H9 (cell line): Measurements from ENCODE around the gene SPHK1. TPM values are rescaled to one million over a fixed set of nuclear protein-coding genes. Genes with fewer than 3 reads are reported as not detected.

Experiments
- DNase-seq: peaks from one replicate; pipeline ENCODE4 v3.0.0-alpha.2; 2017
- H2AFZ ChIP-seq: one replicate; pipeline ENCODE4 v1.6.1; 2013; ENCODE audit warnings: mild to moderate bottlenecking, low read length, control low read depth, moderate library complexity
- H2AK5ac ChIP-seq: 2 replicates; pipeline ENCODE4 v1.6.1; 2013; ENCODE audit warnings: low read length, control low read depth, mixed read lengths; ENCODE audit not compliant: insufficient read length
- H2BK120ac ChIP-seq: one replicate; pipeline ENCODE4 v1.6.1; 2013; ENCODE audit warnings: low read depth, mild to moderate bottlenecking, low read length, control low read depth, inconsistent platforms; ENCODE audit not compliant: poor library complexity, severe bottlenecking
- H2BK12ac ChIP-seq: 2 replicates; pipeline ENCODE4 v1.6.1; 2013; ENCODE audit warnings: low read length, control low read depth, mixed read lengths, low read depth; ENCODE audit not compliant: insufficient read length
- H2BK15ac ChIP-seq: 2 replicates; pipeline ENCODE4 v1.6.1; 2013; ENCODE audit warnings: low read depth, low read length, control low read depth
- H2BK20ac ChIP-seq: one replicate; pipeline ENCODE4 v1.6.1; 2013; ENCODE audit warnings: low read depth, mild to moderate bottlenecking, low read length, control low read depth, inconsistent platforms; ENCODE audit not compliant: poor library complexity, severe bottlenecking
- H2BK5ac ChIP-seq: 2 replicates; pipeline ENCODE4 v1.6.1; 2013; ENCODE audit warnings: low read length, control low read depth, mixed read lengths; ENCODE audit not compliant: insufficient read length
- H3K14ac ChIP-seq: 2 replicates; pipeline ENCODE4 v1.6.1; 2013; ENCODE audit warnings: low read length, control low read depth; ENCODE audit not compliant: insufficient read depth
- H3K18ac ChIP-seq: 2 replicates; pipeline ENCODE4 v1.6.1; 2013; ENCODE audit warnings: low read depth, mild to moderate bottlenecking, mixed read lengths, low read length, control low read depth; ENCODE audit not compliant: insufficient read length
- H3K23ac ChIP-seq: 2 replicates; pipeline ENCODE4 v1.6.1; 2013; ENCODE audit warnings: low read length, control low read depth, mixed read lengths, low read depth; ENCODE audit not compliant: insufficient read length
- H3K23me2 ChIP-seq: 2 replicates; pipeline ENCODE4 v1.6.1; 2013; ENCODE audit warnings: low read depth, mild to moderate bottlenecking, mixed read lengths, low read length, control low read depth; ENCODE audit not compliant: insufficient read length, poor library complexity, severe bottlenecking
- H3K27ac ChIP-seq: 2 replicates; pipeline ENCODE4 v1.5.1; 2013; ENCODE audit warnings: low read length, control low read depth, mixed read lengths, low read depth; ENCODE audit not compliant: insufficient read length
- H3K27me3 ChIP-seq: 2 replicates; pipeline ENCODE4 v1.6.1; 2013; ENCODE audit warnings: low read length, control low read depth, inconsistent platforms; ENCODE audit not compliant: insufficient read depth
- H3K4ac ChIP-seq: 2 replicates; pipeline ENCODE4 v1.6.1; 2013; ENCODE audit warnings: low read depth, mild to moderate bottlenecking, control low read depth, inconsistent platforms, low read length, moderate library complexity
- H3K4me1 ChIP-seq: 2 replicates; pipeline ENCODE4 v1.6.1; 2013; ENCODE audit warnings: low read length, control low read depth, inconsistent platforms; ENCODE audit not compliant: insufficient read depth
- H3K4me2 ChIP-seq: 2 replicates; pipeline ENCODE4 v1.6.1; 2013; ENCODE audit warnings: low read length, control low read depth, mixed read lengths; ENCODE audit not compliant: insufficient read length, insufficient read depth
- H3K56ac ChIP-seq: 2 replicates; pipeline ENCODE4 v1.6.1; 2013; ENCODE audit warnings: low read depth, mild to moderate bottlenecking, mixed read lengths, low read length, control low read depth; ENCODE audit not compliant: insufficient read length
- H3K79me1 ChIP-seq: 2 replicates; pipeline ENCODE4 v1.6.1; 2013; ENCODE audit warnings: low read depth, mild to moderate bottlenecking, moderate library complexity, low read length, control low read depth, inconsistent platforms; ENCODE audit not compliant: insufficient read depth, poor library complexity, severe bottlenecking
- H3K79me2 ChIP-seq: 2 replicates; pipeline ENCODE4 v1.6.1; 2013; ENCODE audit warnings: low read length, control low read depth, inconsistent platforms; ENCODE audit not compliant: insufficient read depth
- H3K9ac ChIP-seq: 2 replicates; pipeline ENCODE4 v1.6.1; 2013; ENCODE audit warnings: low read length, control low read depth, mixed read lengths; ENCODE audit not compliant: insufficient read length; ENCODE audit errors: extremely low read depth
- H3K9me3 ChIP-seq: one replicate; pipeline ENCODE4 v1.6.1; 2013; ENCODE audit warnings: low read depth, low read length, inconsistent platforms; ENCODE audit not compliant: control insufficient read depth
- H3T11ph ChIP-seq: one replicate; pipeline ENCODE4 v1.6.1; 2013; ENCODE audit warnings: mild to moderate bottlenecking, low read length, control low read depth, inconsistent platforms
- H4K20me1 ChIP-seq: one replicate; pipeline ENCODE4 v1.6.1; 2013; ENCODE audit not compliant: control insufficient read depth, insufficient read length, insufficient read depth
- H4K5ac ChIP-seq: 2 replicates; pipeline ENCODE4 v1.6.1; 2013; ENCODE audit warnings: low read depth, mild to moderate bottlenecking, mixed read lengths, low read length, control low read depth; ENCODE audit not compliant: insufficient read length
- H4K8ac ChIP-seq: replicated peaks from 2 replicates; pipeline ENCODE4 v1.6.1; 2013; ENCODE audit warnings: low read length, control low read depth, mixed read lengths, low read depth; ENCODE audit not compliant: insufficient read length
- H4K91ac ChIP-seq: 2 replicates; pipeline ENCODE4 v1.6.1; 2013; ENCODE audit warnings: low read depth, mild to moderate bottlenecking, moderate library complexity, mixed read lengths, low read length, control low read depth; ENCODE audit not compliant: insufficient read length
- H3K27ac Mint-ChIP-seq, 3 experiments: 2 replicates in 2 of 3; 3 replicates in 1 of 3; pipeline ENCODE4 v1.8.0; 2020 to 2021; ENCODE audit warnings: mixed read lengths in 3 of 3, mild to moderate bottlenecking in 1 of 3, moderate library complexity in 1 of 3
- H3K27me3 Mint-ChIP-seq: 2 replicates; pipeline ENCODE4 v1.8.0; 2021; ENCODE audit warnings: low read depth, mild to moderate bottlenecking, moderate library complexity, mixed read lengths
- H3K36me3 Mint-ChIP-seq, 3 experiments: 2 replicates in 2 of 3; 3 replicates in 1 of 3; pipeline ENCODE4 v1.8.0; 2020 to 2021; ENCODE audit warnings: low read depth in 3 of 3, mixed read lengths in 3 of 3; ENCODE audit not compliant: insufficient read depth in 1 of 3
- H3K4me1 Mint-ChIP-seq, 2 experiments: 2 replicates each; pipeline ENCODE4 v1.8.0; 2020; ENCODE audit warnings: mixed read lengths in 2 of 2
- H3K4me3 Mint-ChIP-seq, 2 experiments: 2 replicates in 1 of 2; 3 replicates in 1 of 2; pipeline ENCODE4 v1.8.0; 2020 to 2021; ENCODE audit warnings: mild to moderate bottlenecking in 2 of 2, mixed read lengths in 2 of 2, moderate library complexity in 1 of 2
- H3K9me3 Mint-ChIP-seq, 2 experiments: 2 replicates in 1 of 2; 3 replicates in 1 of 2; pipeline ENCODE4 v1.8.0; 2020; ENCODE audit warnings: mild to moderate bottlenecking in 2 of 2, mixed read lengths in 2 of 2, moderate library complexity in 1 of 2
- WGBS: extraction: QIAGEN DNeasy Blood & Tissue Kit; methylation state at CpG from one replicate; pipeline ENCODE4 v1.1.7; 2013; ENCODE audit warnings: missing lambda C conversion rate, low lambda C conversion rate, mixed read lengths; ENCODE audit not compliant: insufficient read length; ENCODE audit errors: extremely low coverage; 5-methylcytosine and 5-hydroxymethylcytosine counted together
- total RNA-seq: library from RNA; stranded (reverse); gene quantifications from 2 replicates; pipeline ENCODE4 v1.2.1, GENCODE V29; 2021
- TF ChIP-seq, protein P1 (sequence below): fragments of 200-600 bp; sonication (generic); conservative IDR thresholded peaks from 3 replicates; pipeline ENCODE4 v1.8.0; 2021; ENCODE audit warnings: antibody characterized with exemption, mild to moderate bottlenecking

SPHK1 gene
- total RNA-seq, 1 experiment from 2014 or later, result 1.4 TPM

DNA sequence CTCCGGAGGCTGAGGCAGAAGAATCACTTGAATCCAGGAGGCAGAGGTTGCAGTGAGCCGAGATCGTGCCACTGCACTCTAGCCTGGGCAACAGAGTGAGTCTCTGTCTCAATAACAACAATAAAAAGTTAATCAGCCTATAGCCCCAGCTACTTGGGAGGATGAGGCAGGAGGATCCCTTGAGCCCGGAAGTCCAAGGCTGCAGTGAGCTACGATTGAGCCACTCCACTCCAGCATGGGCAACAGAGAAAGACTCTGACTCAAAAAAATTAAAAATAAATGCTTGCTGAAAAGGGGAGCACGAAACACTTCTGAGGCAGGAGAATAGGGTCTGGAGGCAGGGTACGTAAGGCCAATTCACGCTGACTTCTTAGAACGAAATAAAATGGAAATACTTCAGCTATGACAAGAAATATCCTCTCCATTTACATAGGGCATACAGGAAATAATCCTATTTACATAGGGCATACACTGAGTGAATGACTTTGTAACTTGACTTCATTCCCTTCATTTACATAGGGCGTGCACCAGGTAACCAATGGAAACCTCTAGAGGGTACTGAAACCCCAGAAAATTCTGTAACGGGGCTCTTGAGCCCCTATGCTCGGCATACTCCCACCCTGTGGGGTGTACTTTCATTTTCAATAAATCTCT is 27.5 kb upstream of the SPHK1 start:
- TF ChIP-seq, protein P1, sequence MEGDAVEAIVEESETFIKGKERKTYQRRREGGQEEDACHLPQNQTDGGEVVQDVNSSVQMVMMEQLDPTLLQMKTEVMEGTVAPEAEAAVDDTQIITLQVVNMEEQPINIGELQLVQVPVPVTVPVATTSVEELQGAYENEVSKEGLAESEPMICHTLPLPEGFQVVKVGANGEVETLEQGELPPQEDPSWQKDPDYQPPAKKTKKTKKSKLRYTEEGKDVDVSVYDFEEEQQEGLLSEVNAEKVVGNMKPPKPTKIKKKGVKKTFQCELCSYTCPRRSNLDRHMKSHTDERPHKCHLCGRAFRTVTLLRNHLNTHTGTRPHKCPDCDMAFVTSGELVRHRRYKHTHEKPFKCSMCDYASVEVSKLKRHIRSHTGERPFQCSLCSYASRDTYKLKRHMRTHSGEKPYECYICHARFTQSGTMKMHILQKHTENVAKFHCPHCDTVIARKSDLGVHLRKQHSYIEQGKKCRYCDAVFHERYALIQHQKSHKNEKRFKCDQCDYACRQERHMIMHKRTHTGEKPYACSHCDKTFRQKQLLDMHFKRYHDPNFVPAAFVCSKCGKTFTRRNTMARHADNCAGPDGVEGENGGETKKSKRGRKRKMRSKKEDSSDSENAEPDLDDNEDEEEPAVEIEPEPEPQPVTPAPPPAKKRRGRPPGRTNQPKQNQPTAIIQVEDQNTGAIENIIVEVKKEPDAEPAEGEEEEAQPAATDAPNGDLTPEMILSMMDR, result no peak
- Mint-ChIP-seq H3K27me3 (peaks cover 1% of the 10 kb centered on the region), H3K4me1 (peaks cover 18 to 22% of the 10 kb centered on the region in 2 experiments), H3K36me3 (peaks cover 0 to 1% (median 0%) of the 10 kb centered on the region in 3 experiments; a peak in 3 of 7 replicates), H3K4me3 (no peak overlapping the region), H3K9me3 (no peaks in the 10 kb centered on the region), H3K27ac (no peak overlapping the region)
- Histone ChIP-seq H3K79me1 (no peaks in the 10 kb centered on the region), H3K27ac (no peak overlapping the region), H3K18ac (no peak overlapping the region), H3K23ac (no peak overlapping the region), H3K4me2 (no peak overlapping the region), H4K20me1 (no peaks in the 10 kb centered on the region), H2AFZ (no peak overlapping the region), H3K23me2 (peaks cover 5% of the 10 kb centered on the region), H2AK5ac (no peak overlapping the region), H3K14ac (no peak overlapping the region), H2BK12ac (no peak overlapping the region), H3K9ac (no peak overlapping the region), H4K91ac (no peak overlapping the region), H3K4ac (no peak overlapping the region), H2BK5ac (no peak overlapping the region), H3K9me3 (no peaks in the 10 kb centered on the region), H2BK15ac (no peak overlapping the region), H4K5ac (no peak overlapping the region), H3K27me3 (no peaks in the 10 kb centered on the region), H4K8ac (no peak overlapping the region), H2BK120ac (no peak overlapping the region), H3K79me2 (no peaks in the 10 kb centered on the region), H3K4me1 (no peaks in the 10 kb centered on the region), H2BK20ac (no peak overlapping the region), H3T11ph (no peak overlapping the region), H3K56ac (no peak overlapping the region)
- WGBS, result no CpG with 5 or more reads among the region's 12 CpGs
- no peak for DNase-seq
